RWPE2 (cell line): ENCODE results near the gene MDK.
A peak's percentile ranks its signal among the peaks of the same experiment; 100 is the strongest.

Source experiments
- ATAC-seq: fragments of 200-7000 bp; cut with Tn5 transposase; 3 replicates; pipeline ENCODE4 v1.9.1; 2021; ENCODE audit warnings: low read depth
- DNase-seq: peaks from one replicate; pipeline ENCODE4 v3.0.0-alpha.2; 2020; ENCODE audit warnings: low spot score
- H3K27ac ChIP-seq: fragments of 450-650 bp; 2 replicates; pipeline ENCODE4 v1.5.1; 2017; ENCODE audit warnings: mild to moderate bottlenecking; ENCODE audit not compliant: poor library complexity, severe bottlenecking
- H3K27me3 ChIP-seq: fragments of 250-450 bp; sonication (Bioruptor Pico); 2 replicates; pipeline ENCODE4 v1.5.1; 2021; ENCODE audit warnings: mild to moderate bottlenecking, moderate library complexity; ENCODE audit not compliant: insufficient read depth, poor library complexity, severe bottlenecking
- H3K36me3 ChIP-seq: fragments of 250-450 bp; sonication (Bioruptor Pico); 2 replicates; pipeline ENCODE4 v1.5.1; 2020; ENCODE audit warnings: low read depth, mild to moderate bottlenecking, moderate library complexity
- H3K4me1 ChIP-seq: fragments of 250-450 bp; sonication (Bioruptor Pico); 2 replicates; pipeline ENCODE4 v1.5.1; 2021; ENCODE audit warnings: mild to moderate bottlenecking, moderate library complexity; ENCODE audit not compliant: insufficient read depth, poor library complexity, severe bottlenecking
- H3K4me3 ChIP-seq: fragments of 250-450 bp; sonication (Bioruptor Pico); 2 replicates; pipeline ENCODE4 v1.5.1; 2021; ENCODE audit warnings: mild to moderate bottlenecking, moderate library complexity; ENCODE audit not compliant: severe bottlenecking
- H3K9me3 ChIP-seq: fragments of 250-450 bp; sonication (Bioruptor Pico); 2 replicates; pipeline ENCODE4 v1.5.1; 2021; ENCODE audit warnings: mild to moderate bottlenecking, moderate library complexity; ENCODE audit not compliant: severe bottlenecking
- CTCF ChIP-seq: fragments of 450-650 bp; IDR thresholded peaks from one replicate; pipeline ENCODE4 v1.5.1; 2017; ENCODE audit warnings: mild to moderate bottlenecking, moderate library complexity; ENCODE audit not compliant: poor library complexity, severe bottlenecking

Gene MDK

DNA sequence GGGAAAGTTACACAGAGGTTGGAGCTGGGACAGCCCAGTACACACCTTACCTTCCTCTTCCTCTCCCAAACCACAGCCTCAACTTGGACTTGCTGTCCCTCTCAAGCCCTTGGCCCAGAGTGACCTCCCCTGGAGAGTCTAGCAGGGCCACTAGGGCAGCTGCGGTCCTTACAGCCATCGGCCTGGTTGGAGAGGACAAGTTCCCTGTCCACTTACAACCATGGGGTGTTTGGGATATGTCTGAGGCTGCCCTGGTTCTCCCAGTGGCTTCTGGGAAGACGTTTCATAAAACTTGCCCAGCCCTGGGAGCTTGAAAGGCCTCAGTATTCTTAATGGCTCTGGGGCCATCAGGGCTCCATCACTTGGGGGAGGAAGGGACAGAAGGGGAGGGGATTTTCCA is 47.3 kb upstream of the MDK start:
- H3K36me3 ChIP-seq, result no peaks in the 10 kb centered on the region
- TF ChIP-seq CTCF, result no peak
- ATAC-seq (no peak), DNase-seq (no peak)
- no peak overlapping the region for H3K27ac ChIP-seq
- H3K4me1 ChIP-seq, result no peaks in the 10 kb centered on the region
- H3K4me3 ChIP-seq, result no peak overlapping the region
- H3K27me3 ChIP-seq, result peaks cover 42% of the 10 kb centered on the region
- H3K9me3 ChIP-seq, result no peaks in the 10 kb centered on the region

GRCh38 chr11:46335271-46335670 is 46.2 kb upstream of the MDK start:
- Histone ChIP-seq H3K27me3 (peaks cover 35% of the 10 kb centered on the region), H3K36me3 (no peaks in the 10 kb centered on the region), H3K9me3 (no peaks in the 10 kb centered on the region), H3K4me1 (no peaks in the 10 kb centered on the region), H3K27ac (no peak overlapping the region), H3K4me3 (no peak overlapping the region)
- DNase-seq (no peak), ATAC-seq (no peak)
- no peak for TF ChIP-seq CTCF

DNA sequence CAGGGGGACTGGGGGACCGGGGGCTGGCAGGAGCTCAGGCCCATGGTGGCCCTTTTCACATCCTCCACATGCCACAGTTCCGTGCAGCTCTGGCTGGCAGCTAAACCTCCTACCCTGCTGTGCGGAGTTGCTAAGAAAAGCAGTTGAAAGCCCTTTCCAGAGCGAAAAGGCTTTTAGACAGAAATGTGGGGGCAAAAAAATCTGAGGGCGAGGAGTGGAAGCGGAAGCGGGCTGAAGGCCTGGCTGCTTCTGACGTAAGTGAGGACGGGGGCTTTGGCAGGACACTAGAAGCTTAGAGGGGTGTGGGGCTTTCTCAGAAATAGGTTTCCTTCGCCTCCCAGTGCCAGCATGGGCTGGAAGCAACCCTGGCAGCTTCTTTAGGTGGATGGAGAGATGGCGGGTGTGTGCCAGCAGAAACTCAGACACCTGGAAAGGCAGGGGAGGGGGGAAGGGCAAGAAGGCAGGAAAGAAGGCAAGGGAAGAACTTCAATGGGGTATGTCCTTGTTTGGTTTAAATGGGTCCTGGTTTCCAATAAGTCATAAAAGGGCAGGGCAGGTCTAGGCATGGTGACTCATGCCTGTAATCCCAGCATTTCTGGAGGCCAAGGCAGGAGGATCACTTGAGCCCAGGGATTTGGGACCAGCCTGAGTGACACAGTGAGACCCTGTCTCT is 45.4 kb upstream of the MDK start:
- no peak for TF ChIP-seq CTCF
- ATAC-seq, result no peak
- H3K9me3 ChIP-seq, result no peaks in the 10 kb centered on the region
- H3K4me3 ChIP-seq, result no peak overlapping the region
- DNase-seq, result peak; percentile 29
- no peak overlapping the region for H3K27ac ChIP-seq
- H3K4me1 ChIP-seq, result no peaks in the 10 kb centered on the region
- no peaks in the 10 kb centered on the region for H3K36me3 ChIP-seq
- H3K27me3 ChIP-seq, result peaks cover 27% of the 10 kb centered on the region

DNA sequence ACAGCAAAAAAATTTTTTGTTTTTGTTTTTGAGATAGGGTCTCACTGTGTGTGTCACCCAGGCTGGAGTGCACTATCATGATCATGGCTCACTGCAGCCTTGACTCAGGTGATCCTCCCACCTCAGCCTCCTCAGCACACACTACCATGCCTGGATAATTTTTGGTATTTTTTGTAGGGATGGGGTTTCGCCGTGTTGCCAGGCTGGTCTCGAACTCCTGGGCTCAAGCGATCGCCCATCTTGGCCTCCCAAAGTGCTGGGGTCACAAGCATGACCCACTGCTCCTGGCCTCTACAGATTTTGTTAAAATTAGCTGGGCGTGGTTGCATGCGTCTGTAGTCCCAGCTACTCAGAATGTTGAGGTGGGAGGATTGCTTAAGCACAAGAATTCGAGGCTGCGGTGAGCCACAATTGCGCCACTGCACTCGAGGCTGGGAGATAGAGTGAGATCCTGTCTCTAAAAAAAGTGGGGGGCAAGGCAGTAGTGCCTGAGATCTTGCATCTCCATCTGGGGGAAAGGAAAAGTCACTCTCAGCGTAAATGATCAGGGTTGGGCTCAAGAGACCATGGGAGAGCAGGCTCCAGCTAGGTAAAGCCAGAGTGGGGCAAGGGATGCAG is 44.8 kb upstream of the MDK start:
- no peaks in the 10 kb centered on the region for H3K36me3 ChIP-seq
- no peak overlapping the region for H3K27ac ChIP-seq
- DNase-seq (no peak), ATAC-seq (no peak)
- H3K9me3 ChIP-seq, result no peaks in the 10 kb centered on the region
- no peak for TF ChIP-seq CTCF
- H3K27me3 ChIP-seq, result peaks cover 21% of the 10 kb centered on the region
- H3K4me1 ChIP-seq, result no peaks in the 10 kb centered on the region
- no peak overlapping the region for H3K4me3 ChIP-seq

- TF ChIP-seq CTCF, result no peak
- H3K9me3 ChIP-seq, result no peaks in the 10 kb centered on the region
- H3K4me1 ChIP-seq, result no peaks in the 10 kb centered on the region
- H3K36me3 ChIP-seq, result no peaks in the 10 kb centered on the region
- DNase-seq (no peak), ATAC-seq (no peak)
- no peak overlapping the region for H3K27ac ChIP-seq
- H3K4me3 ChIP-seq, result no peak overlapping the region
- H3K27me3 ChIP-seq, result peaks cover 10% of the 10 kb centered on the region
Observed at GRCh38 chr11:46337626-46338345, 43.7 kb upstream of the MDK start.
